Measurements from ENCODE around the gene EEF2KMT.

Gene EEF2KMT

GRCh38 chr16:5062051-5062450 is 35.5 kb downstream of the EEF2KMT start:
- H4K20me1 ChIP-seq (ENCODE audit: insufficient read depth, low read length): no peaks in the 10 kb centered on the region
- no peaks in the 10 kb centered on the region for H3F3A ChIP-seq (ENCODE audit: insufficient read depth, low read length)
- H3K4me2 ChIP-seq (ENCODE audit: low read length): no peak overlapping the region
- TF ChIP-seq EZH2 (IDR thresholded peaks at IDR 0.05; ENCODE audit: borderline replicate concordance, low read length): no peak
- no peak for TF ChIP-seq CTCF (IDR thresholded peaks at IDR 0.05; ENCODE audit: low read length)
- H3K9me3 ChIP-seq (ENCODE audit: low read length): no peaks in the 10 kb centered on the region
- H3K27ac ChIP-seq (ENCODE audit: low read depth, low read length, poor library complexity, severe bottlenecking): no peak overlapping the region
- no peaks in the 10 kb centered on the region for H3K27me3 ChIP-seq (ENCODE audit: insufficient read depth, low read length)
- no peak overlapping the region for H2AFZ ChIP-seq (ENCODE audit: low read length)
- no peaks in the 10 kb centered on the region for H3K4me1 ChIP-seq (ENCODE audit: insufficient read depth, low read length, severe bottlenecking)
- H3K9ac ChIP-seq (ENCODE audit: low read length): no peak overlapping the region
- no peaks in the 10 kb centered on the region for H3K9me2 ChIP-seq (ENCODE audit: low read depth, low read length)
- no peaks in the 10 kb centered on the region for H3K36me3 ChIP-seq (ENCODE audit: insufficient read depth, low read length)
- no peak overlapping the region for H3K4me3 ChIP-seq (ENCODE audit: low read depth, low read length, poor library complexity, severe bottlenecking)
- no peaks in the 10 kb centered on the region for H3K79me2 ChIP-seq (ENCODE audit: insufficient read depth, low read length)

- Histone ChIP-seq H3K27me3 (ENCODE audit: insufficient read depth, low read length) (no peaks in the 10 kb centered on the region), H2AFZ (ENCODE audit: low read length) (no peak overlapping the region), H3K9ac (ENCODE audit: low read length) (no peak overlapping the region), H4K20me1 (ENCODE audit: insufficient read depth, low read length) (no peaks in the 10 kb centered on the region), H3K9me3 (ENCODE audit: low read length) (no peaks in the 10 kb centered on the region), H3F3A (ENCODE audit: insufficient read depth, low read length) (no peaks in the 10 kb centered on the region), H3K4me1 (ENCODE audit: insufficient read depth, low read length, severe bottlenecking) (no peaks in the 10 kb centered on the region), H3K9me2 (ENCODE audit: low read depth, low read length) (no peaks in the 10 kb centered on the region), H3K4me3 (ENCODE audit: low read depth, low read length, poor library complexity, severe bottlenecking) (no peak overlapping the region), H3K27ac (ENCODE audit: low read depth, low read length, poor library complexity, severe bottlenecking) (no peak overlapping the region), H3K36me3 (ENCODE audit: insufficient read depth, low read length) (no peaks in the 10 kb centered on the region), H3K79me2 (ENCODE audit: insufficient read depth, low read length) (no peaks in the 10 kb centered on the region), H3K4me2 (ENCODE audit: low read length) (no peak overlapping the region)
- TF ChIP-seq CTCF (IDR thresholded peaks at IDR 0.05; ENCODE audit: low read length) (no peak), EZH2 (IDR thresholded peaks at IDR 0.05; ENCODE audit: borderline replicate concordance, low read length) (no peak)
Measured at GRCh38 chr16:5060073-5060641, 37.4 kb downstream of the EEF2KMT start.

GRCh38 chr16:5059386-5060072 is 38.1 kb downstream of the EEF2KMT start:
- Histone ChIP-seq H3K27ac (ENCODE audit: low read depth, low read length, poor library complexity, severe bottlenecking) (no peak overlapping the region), H2AFZ (ENCODE audit: low read length) (no peak overlapping the region), H3K9ac (ENCODE audit: low read length) (no peak overlapping the region), H3K9me3 (ENCODE audit: low read length) (no peaks in the 10 kb centered on the region), H3K9me2 (ENCODE audit: low read depth, low read length) (no peaks in the 10 kb centered on the region), H3F3A (ENCODE audit: insufficient read depth, low read length) (no peaks in the 10 kb centered on the region), H3K4me1 (ENCODE audit: insufficient read depth, low read length, severe bottlenecking) (no peaks in the 10 kb centered on the region), H3K36me3 (ENCODE audit: insufficient read depth, low read length) (no peaks in the 10 kb centered on the region), H3K4me2 (ENCODE audit: low read length) (no peak overlapping the region), H3K4me3 (ENCODE audit: low read depth, low read length, poor library complexity, severe bottlenecking) (no peak overlapping the region), H3K27me3 (ENCODE audit: insufficient read depth, low read length) (no peaks in the 10 kb centered on the region), H3K79me2 (ENCODE audit: insufficient read depth, low read length) (no peaks in the 10 kb centered on the region), H4K20me1 (ENCODE audit: insufficient read depth, low read length) (no peaks in the 10 kb centered on the region)
- TF ChIP-seq CTCF (IDR thresholded peaks at IDR 0.05; ENCODE audit: low read length): no peak
- TF ChIP-seq EZH2 (IDR thresholded peaks at IDR 0.05; ENCODE audit: borderline replicate concordance, low read length): no peak

All from OCI-LY1 (cell line).